IMR-90 (cell line): ENCODE results near the gene CGB1. TPM values are rescaled to one million over a fixed set of nuclear protein-coding genes. Genes with fewer than 3 reads are reported as not detected.
A peak's percentile ranks its signal among the peaks of the same experiment; 100 is the strongest.
"Not testable (repeated sequence)": the region's sequence is repeated elsewhere in the genome, so short reads cannot be mapped to it uniquely, and the experiment has no call there.

Experiments used
- ATAC-seq: fragments of 200-7000 bp; cut with Tn5 transposase; 2 replicates; pipeline ENCODE4 v1.9.1; 2020; ENCODE audit warnings: low read depth, mild to moderate bottlenecking, moderate library complexity
- BruUV-seq: library from RNA; stranded (reverse); fragments of 400-500 nt; replicated peaks from 2 replicates; lab custom pipeline; 2021; lab: Mats Ljungman, UMichigan
- CTCF ChIA-PET: fragments of 300-600 bp; formaldehyde crosslinking; extraction: SDS; loops from one replicate; lab custom pipeline; 2021; ENCODE audit warnings: antibody characterized with exemption; lab: Yijun Ruan, JAX
- POLR2A ChIA-PET: fragments of 300-600 bp; sonication (Branson Sonifier 250); formaldehyde crosslinking; loops from one replicate; lab custom pipeline; 2022; ENCODE audit warnings: antibody characterized with exemption; ENCODE audit not compliant: unreplicated experiment; lab: Charles Lee
- DNase-seq: peaks from one replicate; pipeline ENCODE4 v3.0.0; 2013
- H2AFZ ChIP-seq: replicated peaks from 2 replicates; pipeline ENCODE3; 2013; ENCODE audit warnings: low read length, mild to moderate bottlenecking; ENCODE audit not compliant: poor library complexity
- H2AK5ac ChIP-seq: 2 replicates; pipeline ENCODE4 v1.6.1; 2013; ENCODE audit warnings: low read depth, low read length, inconsistent platforms
- H2AK9ac ChIP-seq: replicated peaks from 2 replicates; pipeline ENCODE3; 2013; ENCODE audit warnings: mild to moderate bottlenecking, low read depth, low read length, moderate library complexity; ENCODE audit not compliant: poor library complexity
- H2BK120ac ChIP-seq: 2 replicates; pipeline ENCODE4 v1.6.1; 2013; ENCODE audit warnings: low read depth, low read length, inconsistent platforms
- H2BK15ac ChIP-seq: 3 replicates; pipeline ENCODE4 v1.6.1; 2013; ENCODE audit warnings: low read depth, low read length, inconsistent platforms
- H2BK20ac ChIP-seq: 2 replicates; pipeline ENCODE4 v1.6.1; 2013; ENCODE audit warnings: low read depth, mild to moderate bottlenecking, inconsistent platforms, low read length, moderate library complexity
- H2BK5ac ChIP-seq: 2 replicates; pipeline ENCODE4 v1.6.1; 2013; ENCODE audit warnings: mild to moderate bottlenecking, low read depth, low read length, inconsistent platforms; ENCODE audit not compliant: poor library complexity, severe bottlenecking
- H3K14ac ChIP-seq: replicated peaks from 2 replicates; pipeline ENCODE4 v1.6.1; 2013; ENCODE audit warnings: low read depth, low read length, inconsistent platforms
- H3K18ac ChIP-seq: 2 replicates; pipeline ENCODE4 v1.6.1; 2013; ENCODE audit warnings: low read depth, low read length, control low read depth
- H3K23ac ChIP-seq: 2 replicates; pipeline ENCODE4 v1.6.1; 2013; ENCODE audit warnings: low read depth, low read length, inconsistent platforms
- H3K27ac ChIP-seq: 2 replicates; pipeline ENCODE4 v1.5.1; 2013; ENCODE audit warnings: mild to moderate bottlenecking, control low read depth, low read length; ENCODE audit not compliant: insufficient read depth
- H3K27me3 ChIP-seq: 2 replicates; pipeline ENCODE4 v1.6.1; 2013; ENCODE audit warnings: low read length; ENCODE audit not compliant: control insufficient read depth, insufficient read depth
- H3K36me3 ChIP-seq: 2 replicates; pipeline ENCODE4 v1.6.1; 2013; ENCODE audit warnings: low read length, mixed read lengths; ENCODE audit not compliant: control insufficient read depth, insufficient read depth
- H3K4ac ChIP-seq: 2 replicates; pipeline ENCODE4 v1.6.1; 2013; ENCODE audit warnings: low read depth, low read length, inconsistent platforms
- H3K4me1 ChIP-seq: 2 replicates; pipeline ENCODE4 v1.6.1; 2013; ENCODE audit warnings: low read length, mixed read lengths; ENCODE audit not compliant: control insufficient read depth, insufficient read depth
- H3K4me2 ChIP-seq: 2 replicates; pipeline ENCODE4 v1.6.1; 2013; ENCODE audit warnings: low read depth, mild to moderate bottlenecking, control low read depth, low read length, moderate library complexity
- H3K4me3 ChIP-seq: 2 replicates; pipeline ENCODE4 v1.5.1; 2013; ENCODE audit warnings: low read depth, mild to moderate bottlenecking, control low read depth, low read length, moderate library complexity; ENCODE audit not compliant: insufficient read depth
- H3K56ac ChIP-seq: 2 replicates; pipeline ENCODE4 v1.6.1; 2013; ENCODE audit warnings: low read length, inconsistent platforms; ENCODE audit not compliant: insufficient read depth; ENCODE audit errors: extremely low read depth
- H3K79me1 ChIP-seq, 2 experiments: 2 replicates each; pipeline ENCODE4 v1.6.1; 2013; ENCODE audit warnings: low read length in 2 of 2, inconsistent platforms in 1 of 2, low read depth in 1 of 2
- H3K9ac ChIP-seq: 2 replicates; pipeline ENCODE4 v1.6.1; 2013; ENCODE audit warnings: low read depth, low read length, control low read depth
- H3K9me1 ChIP-seq: 2 replicates; pipeline ENCODE4 v1.6.1; 2013; ENCODE audit warnings: low read length, inconsistent platforms; ENCODE audit not compliant: insufficient read depth
- H3K9me3 ChIP-seq: 2 replicates; pipeline ENCODE4 v1.6.1; 2013; ENCODE audit warnings: low read length; ENCODE audit not compliant: control insufficient read depth, insufficient read depth
- H4K20me1 ChIP-seq: 2 replicates; pipeline ENCODE4 v1.6.1; 2013; ENCODE audit warnings: low read length, inconsistent platforms; ENCODE audit not compliant: insufficient read depth
- H4K5ac ChIP-seq: 2 replicates; pipeline ENCODE4 v1.6.1; 2013; ENCODE audit warnings: mild to moderate bottlenecking, low read depth, low read length, control low read depth
- H4K8ac ChIP-seq, 2 experiments: 2 replicates each; pipeline ENCODE4 v1.6.1; 2013; ENCODE audit warnings: low read depth in 2 of 2, low read length in 2 of 2, control low read depth in 1 of 2, inconsistent platforms in 1 of 2
- H4K91ac ChIP-seq: 2 replicates; pipeline ENCODE4 v1.6.1; 2013; ENCODE audit warnings: low read depth, low read length, inconsistent platforms; ENCODE audit not compliant: insufficient read depth
- MAFK ChIP-seq: IDR thresholded peaks from 2 replicates; pipeline ENCODE4 v1.6.1; 2012; ENCODE audit warnings: low read depth, low read length, improper control_type of control experiment
- RCOR1 ChIP-seq: IDR thresholded peaks from 2 replicates; pipeline ENCODE4 v1.6.1; 2012; ENCODE audit warnings: mild to moderate bottlenecking, low read length, improper control_type of control experiment; ENCODE audit not compliant: insufficient replicate concordance
- WGBS, 2 experiments: methylation state at CpG; one replicate each; pipeline versions ENCODE4 v1.1.5 to v1.1.7; 2013; ENCODE audit warnings: missing lambda C conversion rate in 2 of 2; ENCODE audit not compliant: insufficient read length in 1 of 2; ENCODE audit errors: extremely low coverage in 2 of 2; 5-methylcytosine and 5-hydroxymethylcytosine counted together
- dilution Hi-C: fragments of 300-500 bp; cut with HindIII; formaldehyde crosslinking; loops from one replicate; pipeline ENCODE4 v1.14.3; 2018; ENCODE audit warnings: low sequenced_read_pairs; ENCODE audit not compliant: unreplicated experiment
- in situ Hi-C: fragments of 300-500 bp; cut with MboI; formaldehyde crosslinking; loops from 3 replicates; pipeline ENCODE4 v1.14.3; 2019; ENCODE audit warnings: low sequenced_read_pairs, inconsistent platforms, mixed read lengths
- intact Hi-C: fragments of 100-400 bp; cut with micrococcal nuclease; formaldehyde crosslinking; loops from 2 replicates; pipeline ENCODE4 v1.10.0; 2022
- polyA plus RNA-seq, 3 experiments: library from polyadenylated mRNA; depleted of rRNA; stranded (reverse); fragments of >200 nt; gene quantifications; 2 replicates each; pipeline ENCODE4 v1.2.3, GENCODE V29; 2012; ENCODE audit warnings: low replicate concordance in 1 of 3
- total RNA-seq: library from RNA; depleted of rRNA; stranded (reverse); fragments of >200 nt; gene quantifications from 2 replicates; pipeline ENCODE4 v1.2.3, GENCODE V29; 2012

The CGB1 gene
- total and polyA plus RNA-seq, 2 of the 4 experiments (the other 2 are of a cell fraction), result not detected

DNA sequence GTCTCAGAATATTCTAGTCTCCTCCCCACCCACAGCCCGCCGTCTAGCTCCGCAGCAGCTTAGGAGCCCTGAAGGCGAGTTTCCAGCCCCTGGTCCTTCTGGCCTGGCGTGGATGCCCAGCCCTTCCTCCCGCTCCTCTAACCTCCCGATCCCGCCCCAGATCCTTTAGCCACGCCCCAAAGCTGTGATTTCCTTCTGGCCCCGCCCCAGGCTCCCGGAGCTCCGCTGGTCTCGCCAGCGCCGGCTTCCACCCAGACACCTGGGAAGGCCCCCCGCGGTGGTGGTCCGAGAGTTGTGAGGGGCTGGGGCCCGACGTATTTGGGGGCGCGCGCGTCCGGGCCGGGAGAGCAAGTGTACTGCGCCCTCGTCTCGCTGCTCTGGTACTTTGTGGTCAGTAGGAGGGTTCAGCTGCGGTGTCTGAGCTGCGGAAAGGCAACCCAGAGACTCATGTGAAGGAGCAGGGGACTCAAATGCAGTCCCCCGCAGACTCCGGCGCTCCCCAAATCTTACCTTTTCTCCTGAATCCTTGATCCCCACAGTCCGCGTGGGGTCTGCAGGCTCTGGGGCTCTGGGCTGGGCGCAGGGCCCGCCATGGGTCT is 21.0 kb upstream of the CGB1 start, which contains the start of gene CGB7:
TSS of gene CGB7 (minus strand) at position 114 of the 599 bp plus-strand sequence. CDS start 2,374 bp downstream, outside the sequence.
- Histone ChIP-seq H3K9ac (peak within 1 kb of the TSS; percentile 39; the same call in 1 of the 2 replicates), H3K56ac (no peak within 1 kb of the TSS), H3K4ac (peak within 1 kb of the TSS; percentile 16; the same call in 1 of the 2 replicates), H2AFZ (peak within 1 kb of the TSS; percentile 95), H2BK120ac (0 out of 2 replicates have a peak within 1 kb of the TSS, but pooled peaks have one; percentile 34), H3K9me1 (no peaks in the 10 kb centered on the region), H3K27ac (no peak within 1 kb of the TSS; the same call in 1 of the 2 replicates), H3K18ac (no peak within 1 kb of the TSS), H3K4me3 (peak within 1 kb of the TSS; percentile 61), H3K9me3 (no peaks in the 10 kb centered on the region), H4K91ac (peak within 1 kb of the TSS; percentile 62; the same call in 1 of the 2 replicates), H3K23ac (peak within 1 kb of the TSS; percentile 89), H2BK5ac (no peak within 1 kb of the TSS), H2BK15ac (no peak within 1 kb of the TSS), H4K8ac (peak within 1 kb of the TSS in 1 of 2 experiments; percentile 60; a peak in 2 of 4 replicates), H3K4me1 (peaks cover 2% of the 10 kb centered on the region; the same call in 1 of the 2 replicates), H2AK5ac (peak within 1 kb of the TSS; percentile 39), H3K27me3 (peaks cover 6% of the 10 kb centered on the region; the same call in 1 of the 2 replicates), H3K14ac (peak within 1 kb of the TSS; percentile 68), H3K36me3 (no peaks in the 10 kb centered on the region), H2AK9ac (peak within 1 kb of the TSS; percentile 60), H3K79me1 (peaks cover 0 to 5% of the 10 kb centered on the region in 2 experiments; a peak in 3 of 4 replicates), H2BK20ac (0 out of 2 replicates have a peak within 1 kb of the TSS, but pooled peaks have one; percentile 10), H3K4me2 (peak within 1 kb of the TSS; percentile 84), H4K5ac (peak within 1 kb of the TSS; percentile 17; the same call in 1 of the 2 replicates), H4K20me1 (no peaks in the 10 kb centered on the region)
- 14% methylated on average over 7 of the region's 38 CpGs; no CpG with 5 or more reads in 1 of the 2 experiments for WGBS, 2 experiments
- CTCF ChIA-PET, result interaction anchor here (0.6 to 0.8 kb wide), 4 partner anchors 17 to 141 kb away, joined by 3 read pairs; no protein-coding TSS in a partner anchor
- in situ Hi-C loops (no loop called here), intact Hi-C loops (loop anchor here (5.0 kb wide), 1 partner anchor 65 kb away; the partner anchor contains the start of genes GYS1 and RUVBL2), dilution Hi-C loops (no loop called here)
- no TSS peak for BruUV-seq
- POLR2A ChIA-PET, result no interaction called here
- ATAC-seq, result peak; percentile 76
- DNase-seq, result peak; percentile 35
- no peak for TF ChIP-seq RCOR1
- no peak for TF ChIP-seq MAFK

DNA sequence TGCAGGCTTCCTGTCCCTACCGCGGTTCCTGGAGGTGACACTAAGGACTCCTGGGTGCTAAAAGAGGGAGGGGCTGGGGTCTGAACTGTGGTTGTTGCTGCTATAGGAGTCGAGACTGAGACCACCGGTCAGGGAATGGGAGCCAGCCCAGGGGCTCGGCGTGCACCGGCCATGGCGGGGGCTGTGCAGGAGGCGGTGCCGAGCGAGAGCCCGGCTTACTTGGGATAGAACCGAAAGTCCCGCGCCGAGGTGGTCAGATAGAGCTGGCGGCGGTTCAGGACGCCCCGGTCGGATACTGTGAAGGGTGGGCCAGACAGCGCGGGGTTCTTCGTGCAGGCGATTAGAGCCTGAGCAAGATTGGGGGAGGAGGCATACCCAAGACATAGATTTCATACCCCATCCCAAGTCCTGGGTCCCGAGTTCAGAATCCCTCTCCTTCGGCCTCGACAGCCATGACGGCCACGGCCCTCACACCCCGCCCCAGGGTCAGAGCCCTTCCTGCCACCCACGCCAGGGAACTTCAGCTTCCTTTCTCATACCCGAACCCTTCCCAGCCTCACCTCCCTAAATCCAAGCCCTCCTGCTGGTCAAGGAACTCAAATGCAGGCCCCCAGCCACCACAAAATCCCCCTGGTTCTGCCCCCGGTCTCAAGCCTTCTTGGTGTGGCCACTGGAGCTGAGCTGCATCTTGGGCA is 20.4 kb upstream of the CGB1 start:
- H3K9ac ChIP-seq, H2BK20ac ChIP-seq, POLR2A ChIA-PET, H3K27ac ChIP-seq, H3K56ac ChIP-seq, H3K27me3 ChIP-seq, H3K79me1 ChIP-seq, dilution Hi-C loops, ATAC-seq, DNase-seq, H2BK5ac ChIP-seq, H3K9me1 ChIP-seq, H3K9me3 ChIP-seq, H4K20me1 ChIP-seq, H3K4me1 ChIP-seq, in situ Hi-C loops, BruUV-seq, H3K36me3 ChIP-seq, H3K18ac ChIP-seq, H2BK15ac ChIP-seq: not testable (repeated sequence)
- CTCF ChIA-PET, result interaction anchor here (0.6 to 0.8 kb wide), 3 partner anchors 18 to 64 kb away, joined by 3 read pairs; partner anchors contain the start of genes GYS1 and RUVBL2
- peak overlapping the region; percentile 17; the same call in 1 of the 2 replicates for H4K5ac ChIP-seq
- peak overlapping the region; percentile 62; the same call in 1 of the 2 replicates for H4K91ac ChIP-seq
- peak overlapping the region; percentile 95 for H2AFZ ChIP-seq
- peak overlapping the region in 1 of 2 experiments; percentile 60; a peak in 2 of 4 replicates for H4K8ac ChIP-seq
- 0 out of 2 replicates have a peak overlapping the region, but pooled peaks have one; percentile 34 for H2BK120ac ChIP-seq
- H3K4me3 ChIP-seq, result peak overlapping the region; percentile 61
- H3K14ac ChIP-seq, result peak overlapping the region; percentile 68
- intact Hi-C loops, result loop anchor here (5.0 kb wide), 1 partner anchor 65 kb away; the partner anchor contains the start of genes GYS1 and RUVBL2
- H3K4me2 ChIP-seq, result peak overlapping the region; percentile 84
- WGBS, 2 experiments, result 16% methylated on average over 6 of the region's 34 CpGs; no CpG with 5 or more reads in 1 of the 2 experiments
- H3K4ac ChIP-seq, result peak overlapping the region; percentile 16; the same call in 1 of the 2 replicates
- peak overlapping the region; percentile 60 for H2AK9ac ChIP-seq
- peak overlapping the region; percentile 39 for H2AK5ac ChIP-seq
- H3K23ac ChIP-seq, result peak overlapping the region; percentile 89
